Measurements from ENCODE around the gene PLCB4. TPM values are rescaled to one million over a fixed set of nuclear protein-coding genes. Genes with fewer than 3 reads are reported as not detected.

The PLCB4 gene
- total RNA-seq, 1 donor from 2014 or later = 38.0 TPM

- TF ChIP-seq, protein P1, sequence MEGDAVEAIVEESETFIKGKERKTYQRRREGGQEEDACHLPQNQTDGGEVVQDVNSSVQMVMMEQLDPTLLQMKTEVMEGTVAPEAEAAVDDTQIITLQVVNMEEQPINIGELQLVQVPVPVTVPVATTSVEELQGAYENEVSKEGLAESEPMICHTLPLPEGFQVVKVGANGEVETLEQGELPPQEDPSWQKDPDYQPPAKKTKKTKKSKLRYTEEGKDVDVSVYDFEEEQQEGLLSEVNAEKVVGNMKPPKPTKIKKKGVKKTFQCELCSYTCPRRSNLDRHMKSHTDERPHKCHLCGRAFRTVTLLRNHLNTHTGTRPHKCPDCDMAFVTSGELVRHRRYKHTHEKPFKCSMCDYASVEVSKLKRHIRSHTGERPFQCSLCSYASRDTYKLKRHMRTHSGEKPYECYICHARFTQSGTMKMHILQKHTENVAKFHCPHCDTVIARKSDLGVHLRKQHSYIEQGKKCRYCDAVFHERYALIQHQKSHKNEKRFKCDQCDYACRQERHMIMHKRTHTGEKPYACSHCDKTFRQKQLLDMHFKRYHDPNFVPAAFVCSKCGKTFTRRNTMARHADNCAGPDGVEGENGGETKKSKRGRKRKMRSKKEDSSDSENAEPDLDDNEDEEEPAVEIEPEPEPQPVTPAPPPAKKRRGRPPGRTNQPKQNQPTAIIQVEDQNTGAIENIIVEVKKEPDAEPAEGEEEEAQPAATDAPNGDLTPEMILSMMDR (IDR thresholded peaks at IDR 0.05) = no peak
- Histone ChIP-seq H3K27ac (no peak overlapping the region), H3K9me3 (no peaks in the 10 kb centered on the region), H3K36me3 (no peaks in the 10 kb centered on the region), H3K4me1 (peaks cover 0 to 17% of the 10 kb centered on the region in 2 donors), H3K27me3 (no peaks in the 10 kb centered on the region), H3K4me3 (no peak overlapping the region)
- intact Hi-C loops (cut with DNase I) = loop anchor here (2.0 to 5.0 kb wide), 2 partner anchors 34 to 503 kb away; no protein-coding TSS in a partner anchor
- no peak for DNase-seq (ENCODE audit: low spot score in 2 of 2)
Measured at GRCh38 chr20:9358001-9358400, 289.1 kb downstream of the PLCB4 start.

- intact Hi-C loops (cut with DNase I) = loop anchor here (2.0 to 10.0 kb wide), 6 partner anchors 33 to 1335 kb away; partner anchors contain the start of gene PLCB4
- TF ChIP-seq, protein P1 (IDR thresholded peaks at IDR 0.05) = peak; percentile 32 to 58 (median 45)
- DNase-seq (ENCODE audit: low spot score in 2 of 2) = no peak
- Histone ChIP-seq H3K27ac (peak overlapping the region in 1 of 2 donors; percentile 30), H3K4me1 (peaks cover 0 to 17% of the 10 kb centered on the region in 2 donors), H3K4me3 (no peak overlapping the region), H3K36me3 (no peaks in the 10 kb centered on the region), H3K27me3 (no peaks in the 10 kb centered on the region), H3K9me3 (no peaks in the 10 kb centered on the region)
Measured at GRCh38 chr20:9359561-9360308, 290.8 kb downstream of the PLCB4 start.

- Histone ChIP-seq H3K36me3 (no peaks in the 10 kb centered on the region), H3K4me3 (no peak overlapping the region), H3K4me1 (peaks cover 0 to 17% of the 10 kb centered on the region in 2 donors), H3K27me3 (no peaks in the 10 kb centered on the region), H3K27ac (no peak overlapping the region), H3K9me3 (no peaks in the 10 kb centered on the region)
- DNase-seq (ENCODE audit: low spot score in 2 of 2) = no peak
- intact Hi-C loops (cut with DNase I) = loop anchor here (2.0 to 10.0 kb wide), 4 partner anchors 292 to 1336 kb away; partner anchors contain the start of gene PLCB4
- TF ChIP-seq, protein P1 (IDR thresholded peaks at IDR 0.05) = no peak
Measured at GRCh38 chr20:9360431-9360830, 291.5 kb downstream of the PLCB4 start.

- Histone ChIP-seq H3K27ac (no peak overlapping the region), H3K4me3 (no peak overlapping the region), H3K27me3 (no peaks in the 10 kb centered on the region), H3K9me3 (no peaks in the 10 kb centered on the region), H3K4me1 (peaks cover 0 to 17% of the 10 kb centered on the region in 2 donors), H3K36me3 (no peaks in the 10 kb centered on the region)
- DNase-seq (ENCODE audit: low spot score in 2 of 2) = no peak
- intact Hi-C loops (cut with DNase I) = loop anchor here (5.0 to 10.0 kb wide), 3 partner anchors 576 to 1339 kb away; no protein-coding TSS in a partner anchor
- TF ChIP-seq, protein P1 (IDR thresholded peaks at IDR 0.05) = no peak
Measured at GRCh38 chr20:9363673-9364072, 294.8 kb downstream of the PLCB4 start.

DNA sequence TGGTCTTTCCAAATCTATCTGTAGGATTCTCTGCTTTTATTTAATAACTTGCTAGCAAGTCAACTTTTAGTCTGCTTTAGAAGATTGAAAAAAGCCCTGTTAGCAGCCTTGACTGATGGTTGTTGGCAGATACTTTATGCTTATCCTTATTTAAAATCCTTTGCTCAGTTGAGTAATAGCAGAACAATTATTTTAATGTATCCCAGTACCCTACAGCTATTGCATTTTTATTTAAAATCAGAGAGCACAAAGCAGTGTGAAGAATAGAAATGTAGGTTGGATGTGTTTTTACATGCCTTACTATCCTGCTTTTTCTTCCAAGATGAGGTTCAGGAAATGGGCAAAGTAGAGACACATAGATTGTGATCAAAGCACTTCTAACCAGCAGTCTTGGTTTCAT is 298.4 kb downstream of the PLCB4 start:
- Histone ChIP-seq H3K9me3 (no peaks in the 10 kb centered on the region), H3K27ac (no peak overlapping the region), H3K4me1 (no peaks in the 10 kb centered on the region), H3K36me3 (no peaks in the 10 kb centered on the region), H3K4me3 (no peak overlapping the region), H3K27me3 (no peaks in the 10 kb centered on the region)
- TF ChIP-seq, protein P1 (IDR thresholded peaks at IDR 0.05) = no peak
- no peak for DNase-seq (ENCODE audit: low spot score in 2 of 2)
- intact Hi-C loops (cut with DNase I) = loop anchor here (10.0 kb wide), 1 partner anchor 1343 kb away; no protein-coding TSS in a partner anchor
